NCI-H1436 treated with DMSO at 0.1 percent for 48 hours (cell line): ENCODE measurements around the gene OR13A1.
"Not testable (repeated sequence)": the region's sequence is repeated elsewhere in the genome, so short reads cannot be mapped to it uniquely, and the experiment has no call there.

Source experiments
- DNase-seq: peaks from one replicate; lab custom pipeline; 2025; lab: John Stamatoyannopoulos, UW

Gene OR13A1

GRCh38 chr10:45280113-45280760 is 35.2 kb downstream of the OR13A1 start:
- DNase-seq = no peak

- DNase-seq = no peak
Observed at GRCh38 chr10:45279682-45280081, 35.7 kb downstream of the OR13A1 start.

- no peak for DNase-seq
Observed at GRCh38 chr10:45278860-45279498, 36.4 kb downstream of the OR13A1 start.

- DNase-seq = not testable (repeated sequence)
Observed at GRCh38 chr10:45276146-45276545, 39.3 kb downstream of the OR13A1 start.

- no peak for DNase-seq
Observed at GRCh38 chr10:45274364-45274763, 41.0 kb downstream of the OR13A1 start.

GRCh38 chr10:45267777-45268176 is 47.6 kb downstream of the OR13A1 start:
- not testable (repeated sequence) for DNase-seq

- no peak for DNase-seq
Observed at GRCh38 chr10:45265996-45266395, 49.4 kb downstream of the OR13A1 start.

- DNase-seq = no peak
Observed at GRCh38 chr10:45261946-45262345, 53.5 kb downstream of the OR13A1 start.

- no peak for DNase-seq
Observed at GRCh38 chr10:45261243-45261775, 54.1 kb downstream of the OR13A1 start.

GRCh38 chr10:45260635-45261034 is 54.8 kb downstream of the OR13A1 start:
- not testable (repeated sequence) for DNase-seq

GRCh38 chr10:45259786-45260495 is 55.5 kb downstream of the OR13A1 start:
- not testable (repeated sequence) for DNase-seq

- DNase-seq = no peak
Observed at GRCh38 chr10:45257600-45257999, 57.8 kb downstream of the OR13A1 start.

GRCh38 chr10:45256246-45256645 is 59.2 kb downstream of the OR13A1 start:
- no peak for DNase-seq

GRCh38 chr10:45255706-45256105 is 59.7 kb downstream of the OR13A1 start:
- no peak for DNase-seq

GRCh38 chr10:45254892-45255291 is 60.5 kb downstream of the OR13A1 start:
- no peak for DNase-seq

- no peak for DNase-seq
Observed at GRCh38 chr10:45253183-45253914, 62.1 kb downstream of the OR13A1 start.
